NCI-H748 treated with DMSO at 0.1 percent for 48 hours (cell line): Measurements from ENCODE around the gene NKX2-8.
A peak's percentile ranks its signal among the peaks of the same experiment; 100 is the strongest.
"Not testable (repeated sequence)": the region's sequence is repeated elsewhere in the genome, so short reads cannot be mapped to it uniquely, and the experiment has no call there.

Source experiments
- DNase-seq: peaks from one replicate; lab custom pipeline; 2025; lab: John Stamatoyannopoulos, UW

Gene NKX2-8

GRCh38 chr14:36580141-36580855, 2.1 kb downstream of the NKX2-8 start:
- DNase-seq, result no peak

- DNase-seq, result no peak
Measured at GRCh38 chr14:36579573-36580140, 2.8 kb downstream of the NKX2-8 start.

DNA sequence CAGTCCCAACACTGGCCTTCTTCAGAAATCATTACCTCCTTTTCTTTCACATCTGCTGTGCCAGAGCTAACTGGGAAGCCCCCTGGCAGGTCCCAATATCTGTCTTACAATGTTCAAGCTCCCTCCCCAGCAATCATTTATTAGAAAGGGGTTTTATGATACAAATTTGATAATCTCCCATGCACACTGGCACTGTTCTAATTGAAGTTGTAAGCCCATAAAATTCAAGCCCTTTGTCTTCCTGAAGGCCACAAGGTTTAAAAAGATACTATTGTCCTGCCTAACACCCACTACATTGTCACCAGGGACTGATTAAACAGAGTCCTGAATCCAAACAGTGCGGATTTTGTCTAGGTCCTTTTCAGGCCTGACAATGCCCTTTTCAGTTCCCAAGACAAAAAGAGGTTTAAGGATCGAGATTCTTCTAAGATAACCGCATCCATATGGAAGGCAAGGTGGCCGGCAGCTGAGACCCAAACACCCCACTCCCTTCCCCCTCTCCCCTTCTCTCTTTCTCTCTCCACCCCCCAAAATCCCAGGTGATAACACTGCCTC, 3.3 kb downstream of the NKX2-8 start:
- DNase-seq, result no peak

DNA sequence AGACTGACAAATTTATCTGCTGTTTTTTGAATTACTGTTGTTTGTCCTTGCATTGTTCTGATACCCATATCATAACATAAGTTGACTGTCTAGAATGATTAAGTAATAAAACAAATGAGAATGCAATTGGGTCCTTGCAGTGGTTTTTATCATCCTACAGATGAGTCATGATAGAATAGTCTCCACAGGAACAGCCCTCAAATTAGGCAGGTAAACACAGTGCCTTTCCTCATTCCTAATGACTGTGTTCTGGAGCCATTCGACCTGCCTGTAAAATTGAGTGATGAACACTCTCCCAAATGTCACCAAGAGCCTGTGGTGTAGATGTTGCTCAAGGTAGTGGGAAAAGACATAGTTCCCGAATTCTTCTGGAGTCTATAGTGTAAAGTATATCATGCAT, 12.3 kb downstream of the NKX2-8 start:
- no peak for DNase-seq

DNA sequence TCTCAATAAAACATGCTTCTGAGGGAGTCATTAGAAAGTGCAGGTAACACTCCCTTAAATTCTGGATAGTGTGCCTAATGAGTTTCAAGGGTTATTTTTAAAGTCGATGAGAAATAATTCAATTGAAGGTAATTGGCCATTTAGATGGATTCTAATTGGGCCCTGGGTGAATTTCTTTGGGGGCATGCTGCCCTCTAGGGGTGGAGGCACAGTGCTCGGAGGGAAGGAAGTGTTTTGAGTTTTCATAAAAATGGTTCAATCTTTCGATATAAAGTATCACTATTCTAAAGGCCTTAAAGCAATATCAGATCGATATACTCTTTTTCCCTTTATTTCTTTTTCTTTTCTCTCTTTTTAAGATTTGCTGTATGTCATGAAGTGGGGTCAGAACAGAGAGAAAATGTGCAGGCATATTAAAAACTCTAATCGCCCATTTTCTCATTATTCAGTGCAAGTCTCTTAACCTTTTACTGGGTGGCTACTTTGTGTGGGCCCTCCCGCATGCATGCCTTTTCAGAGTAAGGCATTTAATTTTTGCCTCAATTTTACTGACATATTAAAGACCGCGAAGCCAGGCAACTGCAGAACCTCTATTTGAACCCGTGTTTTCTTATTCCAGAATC, 25.5 kb downstream of the NKX2-8 start:
- peak; percentile 56 for DNase-seq

GRCh38 chr14:36555998-36556743, 26.2 kb downstream of the NKX2-8 start:
- no peak for DNase-seq

- DNase-seq, result peak; percentile 28
Measured at GRCh38 chr14:36553656-36554260, 28.7 kb downstream of the NKX2-8 start.

DNA sequence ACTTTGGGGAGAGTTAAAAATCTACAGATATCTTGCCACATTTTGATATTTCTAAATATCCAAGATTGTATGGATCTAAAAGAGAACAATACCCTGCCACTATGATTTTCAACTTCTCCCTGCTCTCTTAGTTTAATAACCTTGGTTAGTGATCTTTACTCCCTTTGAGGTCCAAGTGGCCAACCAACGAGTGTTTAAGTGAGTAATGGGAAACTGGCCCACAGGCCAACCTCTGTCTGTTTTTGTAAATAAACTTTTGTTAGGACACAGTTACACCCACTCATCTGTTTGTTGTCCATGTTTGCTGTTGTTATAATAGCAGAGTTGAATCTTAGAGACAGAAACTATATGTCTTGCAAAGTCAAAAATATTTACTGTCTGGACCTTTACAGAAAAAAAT, 31.5 kb downstream of the NKX2-8 start:
- DNase-seq, result no peak

DNA sequence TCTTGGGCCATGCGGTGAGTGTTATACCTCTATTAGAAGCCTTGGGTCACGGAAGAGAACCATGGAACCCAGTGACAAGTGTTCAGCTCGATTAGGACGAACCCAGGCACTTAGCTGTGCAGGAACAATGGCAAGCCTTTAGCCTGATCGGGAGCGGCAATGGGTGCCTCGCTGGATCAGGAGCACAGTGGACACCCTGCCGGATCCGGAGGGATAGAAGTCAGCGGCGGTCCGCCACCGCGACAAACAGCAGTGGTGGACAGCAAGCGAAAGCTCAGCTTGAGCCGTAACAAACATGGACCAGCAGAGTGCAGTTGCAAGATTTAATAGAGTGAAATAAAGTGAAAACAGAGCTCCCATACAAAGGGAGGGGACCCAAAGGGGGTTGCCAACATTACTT, 38.1 kb downstream of the NKX2-8 start:
- not testable (repeated sequence) for DNase-seq

- no peak for DNase-seq
Measured at GRCh38 chr14:36538051-36538450, 44.4 kb downstream of the NKX2-8 start.
